ENCODE measurements around the gene MADD. TPM values are rescaled to one million over a fixed set of nuclear protein-coding genes. Genes with fewer than 3 reads are reported as not detected.

The MADD gene
- total RNA-seq, 1 donor from 2014 or later, result 24.7 TPM

GRCh38 chr11:47272706-47273105 is 2.8 kb downstream of the MADD start:
- TF ChIP-seq CTCF (conservative IDR thresholded peaks at IDR 0.05; ENCODE audit: low read depth, low read length), result no peak
- no peak overlapping the region for H3K4me3 ChIP-seq (ENCODE audit: low read depth, low read length)
- no peak for DNase-seq (ENCODE audit: low read depth)

GRCh38 chr11:47274495-47275235 is 4.7 kb downstream of the MADD start:
- TF ChIP-seq CTCF (conservative IDR thresholded peaks at IDR 0.05; ENCODE audit: low read depth, low read length), result no peak
- no peak overlapping the region for H3K4me3 ChIP-seq (ENCODE audit: low read depth, low read length)
- no peak for DNase-seq (ENCODE audit: low read depth)

- no peak for DNase-seq (ENCODE audit: low read depth)
- TF ChIP-seq CTCF (conservative IDR thresholded peaks at IDR 0.05; ENCODE audit: low read depth, low read length), result no peak
- H3K4me3 ChIP-seq (ENCODE audit: low read depth, low read length), result no peak overlapping the region
These were observed 7.0 kb downstream of the MADD start for GRCh38 chr11:47276923-47277322.

GRCh38 chr11:47278058-47278457 is 8.1 kb downstream of the MADD start:
- TF ChIP-seq CTCF (conservative IDR thresholded peaks at IDR 0.05; ENCODE audit: low read depth, low read length), result no peak
- no peak overlapping the region for H3K4me3 ChIP-seq (ENCODE audit: low read depth, low read length)
- no peak for DNase-seq (ENCODE audit: low read depth)

GRCh38 chr11:47278769-47279168 is 8.8 kb downstream of the MADD start:
- TF ChIP-seq CTCF (conservative IDR thresholded peaks at IDR 0.05; ENCODE audit: low read depth, low read length), result no peak
- H3K4me3 ChIP-seq (ENCODE audit: low read depth, low read length), result no peak overlapping the region
- no peak for DNase-seq (ENCODE audit: low read depth)

GRCh38 chr11:47280099-47280498 is 10.2 kb downstream of the MADD start:
- no peak for TF ChIP-seq CTCF (conservative IDR thresholded peaks at IDR 0.05; ENCODE audit: low read depth, low read length)
- no peak overlapping the region for H3K4me3 ChIP-seq (ENCODE audit: low read depth, low read length)
- DNase-seq (ENCODE audit: low read depth), result no peak

- no peak for TF ChIP-seq CTCF (conservative IDR thresholded peaks at IDR 0.05; ENCODE audit: low read depth, low read length)
- DNase-seq (ENCODE audit: low read depth), result no peak
- H3K4me3 ChIP-seq (ENCODE audit: low read depth, low read length), result no peak overlapping the region
These were observed 10.9 kb downstream of the MADD start for GRCh38 chr11:47280860-47281259.
